ENCODE results near the gene XRCC4. TPM values are rescaled to one million over a fixed set of nuclear protein-coding genes. Genes with fewer than 3 reads are reported as not detected.

Gene XRCC4
- polyA plus RNA-seq, 1 donor from 2014 or later: 22.9 TPM

GRCh38 chr5:83220331-83220730 is 143.0 kb downstream of the XRCC4 start:
- Histone ChIP-seq H3K9ac (ENCODE audit: low read length) (no peak overlapping the region), H3K4me2 (ENCODE audit: low read length) (no peak overlapping the region), H2AFZ (ENCODE audit: low read depth, low read length) (no peak overlapping the region), H3K9me3 (ENCODE audit: low read length) (no peaks in the 10 kb centered on the region), H3K36me3 (ENCODE audit: insufficient read depth, low read length) (no peaks in the 10 kb centered on the region), H3K9me2 (ENCODE audit: insufficient read depth, low read length) (no peaks in the 10 kb centered on the region), H3K4me3 (ENCODE audit: low read length) (no peak overlapping the region), H3K27me3 (ENCODE audit: insufficient read depth, low read depth, low read length) (no peaks in the 10 kb centered on the region), H3F3A (ENCODE audit: insufficient read depth, low read length, poor library complexity, severe bottlenecking) (no peaks in the 10 kb centered on the region), H3K27ac (ENCODE audit: low read length) (no peak overlapping the region), H3K79me2 (replicated peaks; ENCODE audit: insufficient read depth, low read length) (no peaks in the 10 kb centered on the region), H4K20me1 (ENCODE audit: insufficient read depth) (no peaks in the 10 kb centered on the region)
- TF ChIP-seq EZH2 (IDR thresholded peaks at IDR 0.05; ENCODE audit: borderline replicate concordance, insufficient read depth, low read length, poor library complexity, severe bottlenecking) (no peak), POLR2AphosphoS5 (IDR thresholded peaks at IDR 0.05) (no peak)

GRCh38 chr5:83222906-83223305 is 145.6 kb downstream of the XRCC4 start:
- no peaks in the 10 kb centered on the region for H3K27me3 ChIP-seq (ENCODE audit: insufficient read depth, low read depth, low read length)
- H3K79me2 ChIP-seq (replicated peaks; ENCODE audit: insufficient read depth, low read length): no peaks in the 10 kb centered on the region
- no peak overlapping the region for H3K4me2 ChIP-seq (ENCODE audit: low read length)
- no peak overlapping the region for H3K4me3 ChIP-seq (ENCODE audit: low read length)
- no peak overlapping the region for H3K27ac ChIP-seq (ENCODE audit: low read length)
- H3K9ac ChIP-seq (ENCODE audit: low read length): no peak overlapping the region
- H3F3A ChIP-seq (ENCODE audit: insufficient read depth, low read length, poor library complexity, severe bottlenecking): no peaks in the 10 kb centered on the region
- H3K9me3 ChIP-seq (ENCODE audit: low read length): no peaks in the 10 kb centered on the region
- no peak overlapping the region for H2AFZ ChIP-seq (ENCODE audit: low read depth, low read length)
- no peak for TF ChIP-seq TAF1 (IDR thresholded peaks at IDR 0.05; ENCODE audit: low read depth)
- TF ChIP-seq REST (IDR thresholded peaks at IDR 0.05; ENCODE audit: borderline replicate concordance): no peak
- TF ChIP-seq RAD21 (conservative IDR thresholded peaks at IDR 0.05): no peak
- TF ChIP-seq MXI1 (conservative IDR thresholded peaks at IDR 0.05; ENCODE audit: poor library complexity, severe bottlenecking): no peak
- no peak for TF ChIP-seq EZH2 (IDR thresholded peaks at IDR 0.05; ENCODE audit: borderline replicate concordance, insufficient read depth, low read length, poor library complexity, severe bottlenecking)
- no peak for TF ChIP-seq EP300 (conservative IDR thresholded peaks at IDR 0.05; ENCODE audit: poor library complexity, severe bottlenecking)
- TF ChIP-seq POLR2AphosphoS5 (IDR thresholded peaks at IDR 0.05): no peak
- no peak for TF ChIP-seq SMC3 (conservative IDR thresholded peaks at IDR 0.05; ENCODE audit: poor library complexity)
- no peak for TF ChIP-seq CTCF (IDR thresholded peaks at IDR 0.05; ENCODE audit: poor library complexity, severe bottlenecking)
- no peaks in the 10 kb centered on the region for H4K20me1 ChIP-seq (ENCODE audit: insufficient read depth)
- no peaks in the 10 kb centered on the region for H3K36me3 ChIP-seq (ENCODE audit: insufficient read depth, low read length)
- no peaks in the 10 kb centered on the region for H3K9me2 ChIP-seq (ENCODE audit: insufficient read depth, low read length)

- Histone ChIP-seq H3K9me3 (ENCODE audit: low read length) (no peaks in the 10 kb centered on the region), H3K79me2 (replicated peaks; ENCODE audit: insufficient read depth, low read length) (no peaks in the 10 kb centered on the region), H2AFZ (ENCODE audit: low read depth, low read length) (no peak overlapping the region), H4K20me1 (ENCODE audit: insufficient read depth) (no peaks in the 10 kb centered on the region), H3K9me2 (ENCODE audit: insufficient read depth, low read length) (no peaks in the 10 kb centered on the region), H3F3A (ENCODE audit: insufficient read depth, low read length, poor library complexity, severe bottlenecking) (peaks cover 2% of the 10 kb centered on the region), H3K4me3 (ENCODE audit: low read length) (no peak overlapping the region), H3K27me3 (ENCODE audit: insufficient read depth, low read depth, low read length) (no peaks in the 10 kb centered on the region), H3K4me2 (ENCODE audit: low read length) (no peak overlapping the region), H3K36me3 (ENCODE audit: insufficient read depth, low read length) (no peaks in the 10 kb centered on the region), H3K27ac (ENCODE audit: low read length) (no peak overlapping the region), H3K9ac (ENCODE audit: low read length) (no peak overlapping the region)
- TF ChIP-seq CTCF (IDR thresholded peaks at IDR 0.05; ENCODE audit: poor library complexity, severe bottlenecking): no peak
- no peak for TF ChIP-seq TAF1 (IDR thresholded peaks at IDR 0.05; ENCODE audit: low read depth)
- TF ChIP-seq RAD21 (conservative IDR thresholded peaks at IDR 0.05): no peak
- no peak for TF ChIP-seq EZH2 (IDR thresholded peaks at IDR 0.05; ENCODE audit: borderline replicate concordance, insufficient read depth, low read length, poor library complexity, severe bottlenecking)
- no peak for TF ChIP-seq MXI1 (conservative IDR thresholded peaks at IDR 0.05; ENCODE audit: poor library complexity, severe bottlenecking)
- TF ChIP-seq SMC3 (conservative IDR thresholded peaks at IDR 0.05; ENCODE audit: poor library complexity): no peak
- TF ChIP-seq REST (IDR thresholded peaks at IDR 0.05; ENCODE audit: borderline replicate concordance): no peak
- TF ChIP-seq EP300 (conservative IDR thresholded peaks at IDR 0.05; ENCODE audit: poor library complexity, severe bottlenecking): no peak
- no peak for TF ChIP-seq POLR2AphosphoS5 (IDR thresholded peaks at IDR 0.05)
Observed at GRCh38 chr5:83227611-83228010, 150.3 kb downstream of the XRCC4 start.
